Neural crest cell (in vitro differentiated cells): Measurements from ENCODE around the gene FICD. TPM values are rescaled to one million over a fixed set of nuclear protein-coding genes. Genes with fewer than 3 reads are reported as not detected.

Experiments
- DNase-seq: peaks from one replicate; pipeline ENCODE4 v3.0.0; 2021; ENCODE audit warnings: low read depth, mixed read lengths, low spot score
- H3K27ac Mint-ChIP-seq: one replicate; pipeline ENCODE4 v1.8.0; 2021; ENCODE audit warnings: mild to moderate bottlenecking, mixed read lengths; ENCODE audit not compliant: unreplicated experiment
- H3K27me3 Mint-ChIP-seq: 2 replicates; pipeline ENCODE4 v1.8.0; 2021; ENCODE audit warnings: low read depth, mild to moderate bottlenecking, mixed read lengths
- H3K36me3 Mint-ChIP-seq: 2 replicates; pipeline ENCODE4 v1.8.0; 2021; ENCODE audit warnings: low read depth, mild to moderate bottlenecking, mixed read lengths
- H3K4me1 Mint-ChIP-seq: 2 replicates; pipeline ENCODE4 v1.8.0; 2021; ENCODE audit warnings: mixed read lengths
- H3K4me3 Mint-ChIP-seq: one replicate; pipeline ENCODE4 v1.8.0; 2021; ENCODE audit warnings: mild to moderate bottlenecking, mixed read lengths
- H3K9me3 Mint-ChIP-seq: 2 replicates; pipeline ENCODE4 v1.8.0; 2021; ENCODE audit warnings: mixed read lengths
- CTCF ChIP-seq: fragments of 200-600 bp; sonication (generic); conservative IDR thresholded peaks from 2 replicates; pipeline ENCODE4 v1.5.0; 2021; ENCODE audit warnings: antibody characterized with exemption, mild to moderate bottlenecking
- total RNA-seq: library from RNA; stranded (reverse); gene quantifications from 2 replicates; pipeline ENCODE4 v1.2.1, GENCODE V29; 2021

Gene FICD
- total RNA-seq, 1 donor from 2014 or later, result 2.9 TPM

GRCh38 chr12:108562348-108563135 is 47.5 kb downstream of the FICD start, which contains the start of gene ISCU:
TSS of gene ISCU (plus strand) at chr12:108562596. CDS start at chr12:108562623, 27 bp downstream.
- Mint-ChIP-seq H3K27me3 (no peaks in the 10 kb centered on the region), H3K27ac (peak within 1 kb of the TSS; percentile 100), H3K4me3 (peak within 1 kb of the TSS; percentile 100), H3K4me1 (peaks cover 34% of the 10 kb centered on the region), H3K36me3 (no peaks in the 10 kb centered on the region), H3K9me3 (no peaks in the 10 kb centered on the region)
- peak; percentile 99 for DNase-seq
- TF ChIP-seq CTCF, result no peak

- Mint-ChIP-seq H3K4me3 (peak overlapping the region; percentile 100), H3K27me3 (no peaks in the 10 kb centered on the region), H3K36me3 (peaks cover 1% of the 10 kb centered on the region), H3K9me3 (no peaks in the 10 kb centered on the region), H3K4me1 (peaks cover 34% of the 10 kb centered on the region), H3K27ac (peak overlapping the region; percentile 97)
- TF ChIP-seq CTCF, result peak; percentile 88
- DNase-seq, result peak; percentile 64
Measured at GRCh38 chr12:108563136-108563803, 48.2 kb downstream of the FICD start.

- H3K36me3 Mint-ChIP-seq, result peaks cover 3% of the 10 kb centered on the region
Measured at GRCh38 chr12:108563804-108564151, 48.7 kb downstream of the FICD start.

GRCh38 chr12:108564724-108565123 is 49.6 kb downstream of the FICD start:
- peak overlapping the region; percentile 16 for H3K4me3 Mint-ChIP-seq
- peaks cover 3% of the 10 kb centered on the region for H3K36me3 Mint-ChIP-seq
- H3K27me3 Mint-ChIP-seq, result no peaks in the 10 kb centered on the region
- no peaks in the 10 kb centered on the region for H3K9me3 Mint-ChIP-seq
- H3K4me1 Mint-ChIP-seq, result peaks cover 32% of the 10 kb centered on the region
- no peak for TF ChIP-seq CTCF
- no peak for DNase-seq
- no peak overlapping the region for H3K27ac Mint-ChIP-seq

More at GRCh38 chr12:108563804-108564151, 48.7 kb downstream of the FICD start:
- no peaks in the 10 kb centered on the region for H3K9me3 Mint-ChIP-seq
- DNase-seq, result no peak
- no peak for TF ChIP-seq CTCF
- H3K4me3 Mint-ChIP-seq, result peak overlapping the region; percentile 100
- H3K4me1 Mint-ChIP-seq, result peaks cover 34% of the 10 kb centered on the region
- no peaks in the 10 kb centered on the region for H3K27me3 Mint-ChIP-seq
- no peak overlapping the region for H3K27ac Mint-ChIP-seq

GRCh38 chr12:108565146-108565545 is 50.1 kb downstream of the FICD start:
- peaks cover 3% of the 10 kb centered on the region for H3K36me3 Mint-ChIP-seq
- H3K9me3 Mint-ChIP-seq, result no peaks in the 10 kb centered on the region
- no peak for TF ChIP-seq CTCF
- no peak overlapping the region for H3K27ac Mint-ChIP-seq
- peaks cover 27% of the 10 kb centered on the region for H3K4me1 Mint-ChIP-seq
- H3K4me3 Mint-ChIP-seq, result no peak overlapping the region
- H3K27me3 Mint-ChIP-seq, result no peaks in the 10 kb centered on the region
- DNase-seq, result no peak
